Neural progenitor cell (in vitro differentiated cells): ENCODE data around the gene HOXC9.

Experiments used
- EZH2 ChIP-seq: fragments of 200-600 bp; sonication (generic); IDR thresholded peaks from 2 replicates; pipeline ENCODE4 v1.6.1; 2017; ENCODE audit warnings: antibody characterized with exemption, mild to moderate bottlenecking, moderate library complexity
- TF ChIP-seq, protein P1 (sequence below): fragments of 200-600 bp; sonication (generic); IDR thresholded peaks from 2 replicates; pipeline ENCODE4 v1.5.1; 2017; ENCODE audit warnings: antibody characterized with exemption, mild to moderate bottlenecking

DNA sequence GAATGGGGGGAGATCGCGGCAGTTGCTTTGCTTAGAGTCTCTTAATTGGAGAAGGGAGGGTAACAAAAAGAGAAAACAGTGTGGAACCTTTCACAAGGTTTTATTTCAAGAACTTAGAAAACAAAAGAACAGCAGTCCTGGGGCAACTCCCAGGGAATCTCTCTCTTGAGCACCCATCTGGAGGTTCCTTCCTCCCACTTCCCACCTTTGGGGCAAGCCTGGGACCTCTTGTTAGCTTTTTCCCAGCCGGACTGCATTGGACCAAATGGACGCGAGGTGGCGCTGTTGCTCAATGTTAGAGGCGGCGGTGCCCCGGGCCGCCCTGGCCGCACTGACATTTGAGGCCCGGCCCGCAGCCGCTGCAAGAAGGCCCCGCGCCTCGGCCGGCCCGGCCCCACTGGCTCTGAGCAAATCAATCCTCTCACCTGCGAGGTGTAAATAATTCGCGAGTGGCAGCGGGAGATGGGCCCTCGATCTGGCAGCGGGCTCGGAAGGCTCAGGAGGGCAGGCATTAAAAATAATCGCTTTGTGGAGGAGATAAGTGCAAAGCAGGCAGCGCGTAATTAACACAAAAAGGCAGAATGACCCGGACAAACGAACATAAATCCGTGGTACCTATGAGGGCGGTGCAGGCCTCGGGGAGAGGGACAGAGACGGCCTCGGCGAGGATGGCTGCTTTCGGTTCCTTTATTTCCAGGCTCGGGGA lies 6.0 kb downstream of the HOXC9 start:
- TF ChIP-seq, protein P1, sequence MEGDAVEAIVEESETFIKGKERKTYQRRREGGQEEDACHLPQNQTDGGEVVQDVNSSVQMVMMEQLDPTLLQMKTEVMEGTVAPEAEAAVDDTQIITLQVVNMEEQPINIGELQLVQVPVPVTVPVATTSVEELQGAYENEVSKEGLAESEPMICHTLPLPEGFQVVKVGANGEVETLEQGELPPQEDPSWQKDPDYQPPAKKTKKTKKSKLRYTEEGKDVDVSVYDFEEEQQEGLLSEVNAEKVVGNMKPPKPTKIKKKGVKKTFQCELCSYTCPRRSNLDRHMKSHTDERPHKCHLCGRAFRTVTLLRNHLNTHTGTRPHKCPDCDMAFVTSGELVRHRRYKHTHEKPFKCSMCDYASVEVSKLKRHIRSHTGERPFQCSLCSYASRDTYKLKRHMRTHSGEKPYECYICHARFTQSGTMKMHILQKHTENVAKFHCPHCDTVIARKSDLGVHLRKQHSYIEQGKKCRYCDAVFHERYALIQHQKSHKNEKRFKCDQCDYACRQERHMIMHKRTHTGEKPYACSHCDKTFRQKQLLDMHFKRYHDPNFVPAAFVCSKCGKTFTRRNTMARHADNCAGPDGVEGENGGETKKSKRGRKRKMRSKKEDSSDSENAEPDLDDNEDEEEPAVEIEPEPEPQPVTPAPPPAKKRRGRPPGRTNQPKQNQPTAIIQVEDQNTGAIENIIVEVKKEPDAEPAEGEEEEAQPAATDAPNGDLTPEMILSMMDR: peak; percentile 98
- peak; percentile 97 for TF ChIP-seq EZH2
